NCI-H2081 (cell line): ENCODE measurements around the gene MICAL3.
"Not testable (repeated sequence)": the region's sequence is repeated elsewhere in the genome, so short reads cannot be mapped to it uniquely, and the experiment has no call there.

Experiments used
- DNase-seq, 2 experiments: peaks; one replicate each; lab custom pipeline; 2025; lab: John Stamatoyannopoulos, UW

The MICAL3 gene

GRCh38 chr22:17954200-17954859, 70.0 kb downstream of the MICAL3 start:
- no peak for DNase-seq

DNA sequence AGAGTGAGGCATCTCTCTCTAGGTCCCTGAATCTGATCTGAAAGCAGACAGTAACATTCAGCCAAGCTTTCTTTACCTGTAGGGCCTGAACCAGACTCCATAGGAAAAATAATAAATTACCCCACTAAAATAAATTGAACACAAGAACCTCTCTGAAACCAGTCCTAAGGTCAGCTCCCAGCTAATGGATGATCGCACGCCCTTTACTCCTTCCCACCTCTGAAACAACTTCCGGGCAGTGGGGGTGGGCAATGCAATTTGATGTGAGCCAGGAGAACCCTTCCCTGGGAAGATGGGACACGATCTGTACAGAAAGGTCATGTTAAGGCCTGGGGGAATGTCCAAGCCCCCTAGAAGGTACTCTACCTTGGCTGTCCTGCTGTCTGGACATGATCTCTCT, 71.2 kb downstream of the MICAL3 start:
- no peak for DNase-seq

DNA sequence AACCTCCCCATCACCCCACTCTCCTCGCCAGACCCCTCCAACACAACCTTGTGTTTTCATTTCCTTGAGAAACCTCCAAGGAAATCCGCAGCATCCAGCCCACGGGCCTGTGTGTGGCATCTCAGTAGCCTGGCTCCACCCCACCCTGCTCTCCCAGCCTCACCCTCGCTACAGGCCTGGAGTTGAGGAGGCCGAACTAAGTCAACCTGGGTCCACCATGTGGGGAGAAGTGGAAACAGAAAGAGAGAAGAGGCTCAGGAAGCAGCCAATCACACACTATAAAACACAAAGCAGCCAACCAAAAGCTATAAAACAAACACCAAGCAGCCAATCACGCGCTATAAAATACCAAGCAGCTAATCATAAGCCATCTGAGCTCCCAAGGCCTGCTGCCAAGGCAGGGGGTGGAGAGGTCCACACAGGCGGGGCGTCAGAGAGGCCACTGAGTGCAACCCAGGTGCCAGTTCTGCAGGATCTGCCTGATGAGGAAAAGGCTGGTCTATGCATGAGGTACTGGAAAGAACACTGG, 72.0 kb downstream of the MICAL3 start:
- DNase-seq = no peak

- DNase-seq = no peak
These were observed 73.0 kb downstream of the MICAL3 start for GRCh38 chr22:17951315-17951714.

GRCh38 chr22:17950651-17951214, 73.6 kb downstream of the MICAL3 start:
- no peak for DNase-seq

DNA sequence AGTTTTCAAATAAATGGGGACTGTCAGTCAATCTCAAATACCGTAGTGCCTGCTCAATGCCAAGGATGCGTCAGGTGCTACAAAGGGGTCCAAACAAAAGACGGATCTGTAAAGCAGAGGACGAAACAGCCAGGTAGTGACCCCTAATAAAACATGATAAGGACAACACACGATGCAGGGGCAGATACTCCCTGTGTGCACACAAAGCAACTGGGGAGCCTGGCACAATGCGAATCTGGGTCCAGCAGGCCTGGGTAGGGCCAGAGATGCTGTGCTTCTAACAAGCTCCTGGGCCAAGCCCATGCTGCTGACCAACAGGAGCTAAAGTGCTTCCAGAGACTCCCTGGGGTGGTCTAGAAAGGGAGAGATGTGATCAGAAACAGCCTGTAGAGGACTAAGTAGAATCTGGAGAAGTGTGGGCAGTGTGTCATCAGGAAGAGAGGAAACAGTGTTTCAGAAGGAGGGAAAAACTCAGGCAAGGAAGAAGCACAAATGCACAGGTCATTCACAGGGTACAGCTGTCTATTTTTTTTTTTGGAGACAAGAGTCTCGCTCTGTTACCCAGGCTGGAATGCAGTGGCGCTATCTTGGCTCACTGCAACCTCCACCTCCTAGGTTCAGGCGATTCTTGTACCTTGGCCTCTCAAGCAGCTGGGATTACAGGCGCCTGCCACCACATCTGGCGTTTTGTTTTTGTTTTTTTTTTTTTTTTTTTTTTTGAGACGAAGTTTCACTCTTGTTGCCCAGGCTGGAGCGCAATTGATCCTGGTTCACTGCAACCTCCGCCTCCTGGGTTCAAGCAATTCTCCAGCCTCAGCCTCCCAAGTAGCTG, 74.5 kb downstream of the MICAL3 start:
- no peak for DNase-seq

DNA sequence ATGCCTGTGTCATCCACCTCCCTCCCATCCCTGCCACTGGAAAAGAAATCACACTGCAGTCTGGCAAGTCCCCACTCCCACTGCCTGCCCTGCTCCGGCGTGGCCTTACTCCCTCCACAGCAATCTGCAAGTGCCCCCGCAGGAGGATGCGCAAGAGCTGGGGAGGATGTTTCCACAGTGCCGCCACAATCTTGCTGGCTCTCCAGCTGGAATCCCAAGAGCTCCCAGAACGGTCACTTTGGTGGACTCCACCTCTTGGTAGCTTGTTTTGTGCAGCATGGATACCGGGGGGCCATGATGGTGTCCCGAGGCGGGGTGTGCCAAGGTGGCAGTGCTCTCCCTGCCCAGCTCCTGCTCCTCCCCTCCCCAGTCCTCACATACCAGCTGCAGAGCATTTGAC, 76.3 kb downstream of the MICAL3 start:
- no peak for DNase-seq

- DNase-seq = no peak
These were observed 77.5 kb downstream of the MICAL3 start for GRCh38 chr22:17946662-17947367.

DNA sequence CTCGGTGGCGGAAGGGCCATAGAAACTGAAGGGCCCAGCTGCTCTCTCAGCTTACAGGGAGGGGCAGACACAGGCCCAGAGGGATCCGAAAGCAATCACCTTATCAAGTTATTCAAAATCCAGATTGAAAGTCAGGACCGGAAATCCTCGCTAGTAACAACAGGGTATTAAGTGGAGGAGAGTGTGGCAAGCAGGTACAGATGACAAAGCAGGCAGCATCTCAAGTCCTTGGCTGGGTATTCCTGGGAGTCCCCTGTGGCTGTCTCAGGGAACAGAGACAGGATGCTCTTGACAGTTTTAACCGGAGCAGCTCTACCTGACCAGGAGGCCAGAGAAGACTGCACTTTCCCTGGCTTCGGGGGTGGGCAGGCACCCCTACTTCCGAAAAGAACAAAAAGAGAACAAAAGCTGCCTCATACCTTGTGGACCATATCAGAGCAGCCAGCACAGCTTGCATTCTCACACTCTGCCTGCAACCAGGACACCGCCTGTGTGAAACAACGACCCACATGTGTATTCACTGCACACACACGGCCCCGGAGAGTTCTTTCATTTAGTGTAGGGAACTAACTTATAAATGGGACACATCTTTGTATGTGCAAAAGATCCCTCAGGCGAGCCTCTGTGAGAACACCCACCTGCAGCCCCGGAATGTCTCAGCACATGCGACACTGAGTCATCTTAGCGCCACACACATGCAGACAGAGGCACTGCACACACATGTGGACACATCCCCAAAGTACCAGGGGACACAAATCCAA, 78.3 kb downstream of the MICAL3 start:
- DNase-seq = no peak

- DNase-seq = no peak
These were observed 79.0 kb downstream of the MICAL3 start for GRCh38 chr22:17945156-17945887.

- DNase-seq = peak in 1 of 2 experiments; percentile 10
These were observed 80.1 kb downstream of the MICAL3 start for GRCh38 chr22:17944256-17944655.

GRCh38 chr22:17943533-17944249, 80.7 kb downstream of the MICAL3 start:
- peak; percentile 41 to 58 for DNase-seq

GRCh38 chr22:17942721-17943120, 81.6 kb downstream of the MICAL3 start:
- DNase-seq = no peak

DNA sequence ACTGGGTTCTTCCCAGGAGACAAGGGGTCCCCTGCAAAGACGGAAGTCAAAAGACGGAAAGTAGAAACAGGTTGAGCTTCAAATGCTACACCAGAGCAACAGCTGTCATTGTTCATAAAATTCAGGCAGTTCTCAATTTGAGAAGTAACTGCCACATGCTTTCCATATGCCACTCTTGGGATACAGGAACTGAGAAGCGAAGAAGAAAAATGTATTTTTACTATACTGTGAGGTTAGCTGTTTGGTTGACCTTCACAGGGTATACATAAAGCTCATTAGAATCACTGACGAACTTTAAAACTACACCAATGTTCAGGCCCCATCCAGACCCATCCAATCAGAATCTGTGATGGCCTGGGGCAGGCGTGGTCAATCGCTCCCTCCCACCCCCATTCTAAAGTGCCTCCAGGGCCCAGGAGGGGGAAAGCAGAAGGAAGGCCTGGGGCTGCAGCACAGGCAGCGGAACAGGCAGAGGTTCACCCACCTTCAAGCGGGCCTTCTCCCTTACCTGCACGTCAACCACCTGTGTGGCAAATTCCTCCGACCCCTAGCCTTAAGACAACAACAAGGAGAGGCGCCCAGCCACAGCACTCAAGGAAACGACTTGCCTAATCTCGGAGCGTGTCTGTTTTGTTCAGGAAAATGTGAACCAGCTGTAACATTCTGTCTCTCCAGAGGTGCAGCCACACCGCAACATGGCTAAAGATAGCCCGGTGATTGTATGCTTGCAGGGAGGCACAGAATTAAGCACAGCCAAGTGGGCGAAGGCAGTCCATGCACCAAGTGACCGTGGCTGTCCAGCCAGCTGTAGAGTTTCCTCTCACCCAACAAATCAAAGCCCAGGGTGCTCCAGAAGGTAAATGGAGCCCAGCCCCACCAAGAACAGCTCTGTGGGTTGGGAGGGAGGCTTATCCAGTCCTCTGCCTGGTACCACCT, 82.6 kb downstream of the MICAL3 start:
- no peak for DNase-seq

DNA sequence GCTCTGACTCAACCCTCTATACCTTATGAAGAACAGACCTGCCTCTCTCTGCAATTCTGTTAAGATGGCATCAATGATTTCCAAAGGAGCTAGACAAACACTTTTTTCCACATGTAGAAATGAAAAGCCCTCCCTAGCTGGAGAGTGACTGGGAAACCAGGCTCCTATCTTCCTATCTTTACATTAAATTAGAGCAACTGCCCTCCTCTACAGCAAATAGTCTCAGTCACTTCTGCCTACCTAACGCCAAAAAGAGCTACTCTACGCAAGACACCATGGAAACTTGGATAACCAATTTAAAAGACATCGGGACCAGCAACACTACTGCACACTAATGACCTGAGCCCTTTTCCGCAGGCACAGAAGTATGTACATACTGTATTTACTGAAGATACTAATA, 84.8 kb downstream of the MICAL3 start:
- no peak for DNase-seq

GRCh38 chr22:17939011-17939410, 85.3 kb downstream of the MICAL3 start:
- DNase-seq = no peak

- DNase-seq = no peak
These were observed 85.9 kb downstream of the MICAL3 start for GRCh38 chr22:17938484-17938924.

DNA sequence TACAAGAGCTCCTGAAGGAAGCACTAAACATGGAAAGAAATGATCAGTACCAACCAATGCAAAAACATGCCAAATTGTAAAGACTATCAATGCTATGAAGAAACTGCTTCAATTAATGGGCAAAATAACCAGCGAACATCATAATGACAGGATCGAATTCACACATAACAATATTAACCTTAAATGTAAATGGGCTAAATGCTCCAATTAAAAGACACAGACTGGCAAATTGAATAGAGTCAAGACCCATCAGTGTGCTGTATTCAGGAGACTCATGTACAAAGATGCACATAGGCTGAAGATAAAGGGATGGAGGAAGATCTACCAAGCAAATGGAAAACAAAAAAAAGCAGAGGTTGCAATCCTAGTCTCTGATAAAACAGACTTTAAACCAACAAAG, 91.9 kb downstream of the MICAL3 start:
- DNase-seq = not testable (repeated sequence)

DNA sequence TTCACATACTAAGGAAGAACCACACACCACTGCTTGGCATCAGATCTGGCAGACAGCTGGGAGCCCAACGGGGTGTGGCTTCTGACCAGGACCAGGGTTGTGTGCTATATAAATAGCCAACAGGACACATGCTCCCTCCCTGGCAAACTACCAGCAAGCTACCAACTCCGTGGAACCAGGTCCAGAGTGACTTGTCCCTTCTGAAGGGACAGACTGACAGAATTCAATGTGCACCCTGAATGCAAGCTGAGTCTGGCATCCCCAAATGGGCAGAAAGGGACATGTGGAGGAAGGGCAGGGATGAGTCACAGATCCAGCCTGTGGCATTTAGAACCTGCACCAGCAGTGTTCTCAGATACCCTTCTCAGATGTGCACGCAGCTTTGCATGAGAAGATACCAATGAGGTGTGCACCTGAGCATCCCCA, 92.9 kb downstream of the MICAL3 start:
- no peak for DNase-seq
